NB4 (cell line): ENCODE measurements around the gene TCERG1L.

ENCODE experiments used
- CTCF ChIP-seq: IDR thresholded peaks from one replicate; pipeline ENCODE4 v1.5.1; 2012; ENCODE audit warnings: low read depth, low read length
- MAX ChIP-seq: IDR thresholded peaks from 2 replicates; pipeline ENCODE4 v1.6.1; 2011; ENCODE audit warnings: low read depth, low read length
- POLR2A ChIP-seq: IDR thresholded peaks from 2 replicates; pipeline ENCODE4 v1.6.1; 2011; ENCODE audit warnings: mild to moderate bottlenecking; ENCODE audit not compliant: insufficient read length; ENCODE audit errors: extremely low read depth

GRCh38 chr10:131082991-131083481, 228.5 kb downstream of the TCERG1L start:
- TF ChIP-seq CTCF (no peak), MAX (no peak), POLR2A (no peak)
